Kidney (tissue), 14 donors: Measurements from ENCODE around the gene WNT16. TPM values are rescaled to one million over a fixed set of nuclear protein-coding genes. Genes with fewer than 3 reads are reported as not detected.

Source experiments
- DNase-seq, 5 donors: peaks; one replicate each; pipeline ENCODE4 v3.0.0-alpha.2; 2013 to 2020
- FAIRE-seq: peaks from 2 replicates; lab custom pipeline; 2012; peaks lifted over from hg19 to GRCh38; lab: Jason Lieb, UNC
- H3K27ac ChIP-seq, 2 donors: one replicate each; pipeline ENCODE4 v1.7.0; 2013; ENCODE audit warnings: low read depth in 2 of 2, low read length in 2 of 2, inconsistent platforms in 1 of 2
- H3K27me3 ChIP-seq: one replicate; pipeline ENCODE4 v1.7.1; 2013; ENCODE audit warnings: low read length, inconsistent platforms; ENCODE audit not compliant: control insufficient read depth, insufficient read depth
- H3K36me3 ChIP-seq, 3 donors: one replicate each; pipeline versions ENCODE4 v1.7.0 to v1.7.1; 2013; ENCODE audit warnings: low read length in 3 of 3, control low read depth in 1 of 3, inconsistent platforms in 1 of 3; ENCODE audit not compliant: insufficient read depth in 3 of 3, control insufficient read depth in 2 of 3
- H3K4me1 ChIP-seq, 3 donors: one replicate each; pipeline versions ENCODE4 v1.7.0 to v1.7.1; 2013; ENCODE audit warnings: low read length in 3 of 3, inconsistent platforms in 1 of 3, low read depth in 1 of 3; ENCODE audit not compliant: control insufficient read depth in 2 of 3, insufficient read depth in 2 of 3
- H3K4me3 ChIP-seq, 3 donors: one replicate each; pipeline versions ENCODE4 v1.7.0 to v1.8.1; 2013; ENCODE audit warnings: low read length in 3 of 3, control low read depth in 1 of 3, inconsistent platforms in 1 of 3
- H3K9ac ChIP-seq, 3 donors: one replicate each; pipeline versions ENCODE4 v1.7.0 to v1.7.1; 2013; ENCODE audit warnings: low read length in 3 of 3, control low read depth in 1 of 3, inconsistent platforms in 1 of 3
- H3K9me3 ChIP-seq, 3 donors: one replicate each; pipeline versions ENCODE4 v1.7.0 to v1.7.1; 2013; ENCODE audit warnings: low read length in 3 of 3, control low read depth in 1 of 3, inconsistent platforms in 1 of 3; ENCODE audit not compliant: control insufficient read depth in 2 of 3, insufficient read depth in 1 of 3
- CTCF ChIP-seq: IDR thresholded peaks from 3 replicates; pipeline ENCODE4 v1.5.1; 2012; ENCODE audit warnings: mild to moderate bottlenecking, moderate library complexity, borderline replicate concordance; ENCODE audit not compliant: insufficient read depth; ENCODE audit errors: extremely low read depth
- intact Hi-C: fragments of 100-400 bp; cut with DNase I; formaldehyde crosslinking; loops from one replicate; pipeline ENCODE4 v1.11.1; 2022
- polyA plus RNA-seq: library from polyadenylated mRNA; stranded (reverse); fragments of 350-450 nt; fragmentation: Illumina TruSeq; extraction: RNeasy Lipid Tissue Mini Kit (QIAGEN cat#74804); gene quantifications from one replicate; pipeline ENCODE4 v1.2.3, GENCODE V29; 2014; ENCODE audit warnings: low read depth, low replicate concordance; ENCODE audit not compliant: insufficient read depth
- total RNA-seq: library from RNA; stranded (reverse); fragmentation: NEBNext Ultra II Directional; extraction: Animal tissue kit (Norgen Biotek cat#: 25700); gene quantifications from one replicate; pipeline ENCODE4 v1.2.1, GENCODE V29; 2021
- donor health status: control.
- donor health status: control.
- donor health status: control.
- donor health status: control.
- donor health status: control.
- donor health status: DM: yes; HTN: yes; CAD: no.
- donor health status: Normal renal cell carcinoma (clear cell type).

Gene WNT16
- total and polyA plus RNA-seq, 2 donors from 2014 or later, result not detected

- no peak for DNase-seq
- peaks cover 0 to 2% (median 0%) of the 10 kb centered on the region in 3 donors for H3K36me3 ChIP-seq
- no peak overlapping the region for H3K27ac ChIP-seq
- no peaks in the 10 kb centered on the region for H3K9me3 ChIP-seq
- intact Hi-C loops, result no loop called here
- no peak for TF ChIP-seq CTCF
- no peak overlapping the region for H3K9ac ChIP-seq
- peaks cover 0 to 7% (median 0%) of the 10 kb centered on the region in 3 donors for H3K4me1 ChIP-seq
- no peak overlapping the region for H3K4me3 ChIP-seq
- H3K27me3 ChIP-seq, result peaks cover 33% of the 10 kb centered on the region
- no peak for FAIRE-seq
Measured at GRCh38 chr7:121334376-121334775, 5.6 kb downstream of the WNT16 start.

- DNase-seq, result no peak
- intact Hi-C loops, result no loop called here
- Histone ChIP-seq H3K4me3 (no peak overlapping the region), H3K27ac (no peak overlapping the region), H3K36me3 (peaks cover 0 to 2% (median 0%) of the 10 kb centered on the region in 3 donors), H3K9me3 (no peaks in the 10 kb centered on the region), H3K9ac (no peak overlapping the region), H3K27me3 (peaks cover 32% of the 10 kb centered on the region), H3K4me1 (peaks cover 0 to 3% (median 0%) of the 10 kb centered on the region in 3 donors)
- no peak for TF ChIP-seq CTCF
- FAIRE-seq, result no peak
Measured at GRCh38 chr7:121334875-121335648, 6.3 kb downstream of the WNT16 start.

GRCh38 chr7:121336579-121336978 lies 7.8 kb downstream of the WNT16 start:
- peaks cover 0 to 2% (median 0%) of the 10 kb centered on the region in 3 donors for H3K36me3 ChIP-seq
- FAIRE-seq, result no peak

More at GRCh38 chr7:121336579-121336978, 7.8 kb downstream of the WNT16 start:
- no peaks in the 10 kb centered on the region for H3K4me1 ChIP-seq
- H3K9ac ChIP-seq, result no peak overlapping the region
- peaks cover 20% of the 10 kb centered on the region for H3K27me3 ChIP-seq
- no peak overlapping the region for H3K4me3 ChIP-seq
- no peak for TF ChIP-seq CTCF
- no peak overlapping the region for H3K27ac ChIP-seq
- no peak for DNase-seq
- intact Hi-C loops, result no loop called here
- no peaks in the 10 kb centered on the region for H3K9me3 ChIP-seq
